Inflammatory macrophage (primary cell): ENCODE results near the gene CDH1.
"Not testable (repeated sequence)": the region's sequence is repeated elsewhere in the genome, so short reads cannot be mapped to it uniquely, and the experiment has no call there.

Experiments used
- DNase-seq, 2 donors: peaks; one replicate each; pipeline ENCODE4 v3.0.0-alpha.2; 2020 to 2022

The CDH1 gene

GRCh38 chr16:68762996-68763756 is 26.1 kb downstream of the CDH1 start:
- DNase-seq = no peak

GRCh38 chr16:68764862-68765261 is 27.8 kb downstream of the CDH1 start:
- DNase-seq = no peak

- no peak for DNase-seq
Observed at GRCh38 chr16:68767581-68767980, 30.5 kb downstream of the CDH1 start.

- DNase-seq = no peak
Observed at GRCh38 chr16:68768175-68768574, 31.1 kb downstream of the CDH1 start.

GRCh38 chr16:68768771-68769170 is 31.7 kb downstream of the CDH1 start:
- no peak for DNase-seq

GRCh38 chr16:68770671-68771070 is 33.6 kb downstream of the CDH1 start:
- DNase-seq = no peak

- no peak for DNase-seq
Observed at GRCh38 chr16:68772030-68772681, 35.1 kb downstream of the CDH1 start.

GRCh38 chr16:68772871-68773270 is 35.8 kb downstream of the CDH1 start:
- no peak for DNase-seq

- DNase-seq = no peak
Observed at GRCh38 chr16:68774982-68775634, 38.0 kb downstream of the CDH1 start.

- DNase-seq = no peak
Observed at GRCh38 chr16:68776821-68777485, 39.9 kb downstream of the CDH1 start.

GRCh38 chr16:68778551-68779231 is 41.6 kb downstream of the CDH1 start:
- no peak for DNase-seq

GRCh38 chr16:68779891-68780290 is 42.8 kb downstream of the CDH1 start:
- no peak for DNase-seq

GRCh38 chr16:68781784-68782183 is 44.7 kb downstream of the CDH1 start:
- no peak for DNase-seq

GRCh38 chr16:68782198-68783174 is 45.4 kb downstream of the CDH1 start:
- peak; percentile 19 to 36 for DNase-seq

GRCh38 chr16:68784226-68784625 is 47.1 kb downstream of the CDH1 start:
- peak in 1 of 2 donors; percentile 7 for DNase-seq

- DNase-seq = no peak
Observed at GRCh38 chr16:68784721-68785120, 47.6 kb downstream of the CDH1 start.

- DNase-seq = no peak
Observed at GRCh38 chr16:68785715-68786114, 48.6 kb downstream of the CDH1 start.

GRCh38 chr16:68786685-68787418 is 49.8 kb downstream of the CDH1 start:
- DNase-seq = no peak

- not testable (repeated sequence) for DNase-seq
Observed at GRCh38 chr16:68787419-68787807, 50.3 kb downstream of the CDH1 start.

- no peak for DNase-seq
Observed at GRCh38 chr16:68790130-68790761, 53.2 kb downstream of the CDH1 start.
